Measurements from ENCODE around the gene SH3RF2.

- TF ChIP-seq REPIN1 (tag by site-specific recombination; IDR thresholded peaks at IDR 0.05; ENCODE audit: low read depth) (no peak), ZNF112 (tag by site-specific recombination; IDR thresholded peaks at IDR 0.05) (no peak), YY1 (tag by site-specific recombination; IDR thresholded peaks at IDR 0.05) (no peak), ZNF785 (tag by site-specific recombination; IDR thresholded peaks at IDR 0.05) (no peak), MYNN (tag by site-specific recombination; IDR thresholded peaks at IDR 0.05; ENCODE audit: borderline replicate concordance) (no peak)
Observed at GRCh38 chr5:146109379-146109778, 173.0 kb downstream of the SH3RF2 start.

Data from HEK293 (cell line).